Breast epithelium (tissue), 4 donors: ENCODE data around the gene MYL7. TPM values are rescaled to one million over a fixed set of nuclear protein-coding genes. Genes with fewer than 3 reads are reported as not detected.

Experiments used
- DNase-seq, 2 donors: peaks; one replicate each; pipeline ENCODE4 v3.0.0-alpha.2; 2019; ENCODE audit warnings: low spot score in 2 of 2
- H3K27ac ChIP-seq, 2 donors: fragments of 200-600 bp; sonication (generic) in 1 of 2; one replicate each; pipeline ENCODE4 v1.5.1; 2016 to 2019; ENCODE audit warnings: mild to moderate bottlenecking in 1 of 2
- H3K27me3 ChIP-seq, 2 donors: fragments of 200-600 bp; sonication (generic) in 1 of 2; one replicate each; pipeline versions ENCODE4 v1.5.1 to v1.6.0; 2017 to 2019; ENCODE audit warnings: control low read depth in 1 of 2, mild to moderate bottlenecking in 1 of 2
- H3K36me3 ChIP-seq: fragments of 200-600 bp; one replicate; pipeline ENCODE4 v1.5.1; 2019
- H3K4me1 ChIP-seq, 2 donors: fragments of 200-600 bp; sonication (generic); one replicate each; pipeline ENCODE4 v1.5.1; 2016 to 2019; ENCODE audit warnings: control low read depth in 1 of 2
- H3K4me3 ChIP-seq, 3 donors: fragments of 200-600 bp; sonication (generic); 1 replicate in 2 of 3; 2 replicates in 1 of 3; pipeline ENCODE4 v1.5.1; 2016 to 2019; ENCODE audit warnings: mild to moderate bottlenecking in 3 of 3, moderate library complexity in 2 of 3
- H3K9me3 ChIP-seq, 2 donors: fragments of 200-600 bp; sonication (generic) in 1 of 2; one replicate each; pipeline ENCODE4 v1.5.1; 2016 to 2019; ENCODE audit warnings: control low read depth in 1 of 2
- CTCF ChIP-seq, 3 donors: fragments of 450-650 bp; IDR thresholded peaks; one replicate each; pipeline ENCODE4 v1.5.1; 2016 to 2017; ENCODE audit warnings: antibody characterized with exemption in 3 of 3, mild to moderate bottlenecking in 3 of 3, moderate library complexity in 3 of 3
- POLR2A ChIP-seq: fragments of 450-650 bp; IDR thresholded peaks from one replicate; pipeline ENCODE4 v1.6.1; 2016; ENCODE audit warnings: antibody characterized with exemption, mild to moderate bottlenecking, moderate library complexity
- POLR2AphosphoS5 ChIP-seq, 3 donors: sonication (generic); formaldehyde crosslinking; IDR thresholded peaks; one replicate each; pipeline ENCODE4 v1.6.1; 2017; ENCODE audit warnings: antibody characterized with exemption in 3 of 3
- intact Hi-C: fragments of 100-400 bp; cut with DNase I; formaldehyde crosslinking; loops from one replicate; pipeline ENCODE4 v1.15.1; 2023; ENCODE audit warnings: low total_unique reads
- total RNA-seq, 3 donors: library from RNA; depleted of rRNA; stranded (reverse); fragments of >200 nt; gene quantifications; one replicate each; pipeline ENCODE4 v1.1.0, GENCODE V29; 2016

The MYL7 gene
- total RNA-seq, 3 donors from 2014 or later, result 0.73 TPM; not detected in 2

- TF ChIP-seq POLR2AphosphoS5 (IDR thresholded peaks at IDR 0.05) (no peak), CTCF (IDR thresholded peaks at IDR 0.05) (no peak), POLR2A (no peak)
- Histone ChIP-seq H3K27ac (no peak overlapping the region), H3K27me3 (peaks cover 0 to 5% of the 10 kb centered on the region in 2 donors), H3K4me3 (no peak overlapping the region), H3K36me3 (no peaks in the 10 kb centered on the region), H3K9me3 (peaks cover 0 to 3% of the 10 kb centered on the region in 2 donors), H3K4me1 (no peaks in the 10 kb centered on the region)
- no peak for DNase-seq
- intact Hi-C loops, result no loop called here
These were observed 46.7 kb upstream of the MYL7 start for GRCh38 chr7:44187636-44188416.

- H3K9me3 ChIP-seq, result peaks cover 0 to 11% of the 10 kb centered on the region in 2 donors
- no peaks in the 10 kb centered on the region for H3K27me3 ChIP-seq
- intact Hi-C loops, result no loop called here
- H3K4me3 ChIP-seq, result no peak overlapping the region
- no peaks in the 10 kb centered on the region for H3K36me3 ChIP-seq
- TF ChIP-seq CTCF (IDR thresholded peaks at IDR 0.05) (no peak), POLR2A (no peak), POLR2AphosphoS5 (IDR thresholded peaks at IDR 0.05) (no peak)
- H3K27ac ChIP-seq, result no peak overlapping the region
- DNase-seq, result no peak
- H3K4me1 ChIP-seq, result no peaks in the 10 kb centered on the region
These were observed 45.6 kb upstream of the MYL7 start for GRCh38 chr7:44186736-44187135.

- Histone ChIP-seq H3K36me3 (no peaks in the 10 kb centered on the region), H3K4me1 (no peaks in the 10 kb centered on the region), H3K4me3 (no peak overlapping the region), H3K27me3 (no peaks in the 10 kb centered on the region), H3K27ac (no peak overlapping the region), H3K9me3 (peaks cover 0 to 11% of the 10 kb centered on the region in 2 donors)
- no peak for DNase-seq
- intact Hi-C loops, result no loop called here
- no peak for TF ChIP-seq POLR2A
- no peak for TF ChIP-seq CTCF (IDR thresholded peaks at IDR 0.05)
- no peak for TF ChIP-seq POLR2AphosphoS5 (IDR thresholded peaks at IDR 0.05)
These were observed 44.6 kb upstream of the MYL7 start for GRCh38 chr7:44185729-44186128.

- peaks cover 0 to 11% of the 10 kb centered on the region in 2 donors for H3K9me3 ChIP-seq
- no peaks in the 10 kb centered on the region for H3K27me3 ChIP-seq
- no peak overlapping the region for H3K4me3 ChIP-seq
- H3K4me1 ChIP-seq, result no peaks in the 10 kb centered on the region
- intact Hi-C loops, result no loop called here
- TF ChIP-seq POLR2A (no peak), POLR2AphosphoS5 (IDR thresholded peaks at IDR 0.05) (no peak), CTCF (IDR thresholded peaks at IDR 0.05) (no peak)
- no peaks in the 10 kb centered on the region for H3K36me3 ChIP-seq
- no peak for DNase-seq
- no peak overlapping the region for H3K27ac ChIP-seq
These were observed 43.8 kb upstream of the MYL7 start for GRCh38 chr7:44184873-44185446.

GRCh38 chr7:44184206-44184872 is 43.2 kb upstream of the MYL7 start:
- DNase-seq, result no peak
- H3K36me3 ChIP-seq, result no peaks in the 10 kb centered on the region
- H3K27me3 ChIP-seq, result no peaks in the 10 kb centered on the region
- no peak overlapping the region for H3K27ac ChIP-seq
- intact Hi-C loops, result no loop called here
- H3K9me3 ChIP-seq, result peaks cover 0 to 11% of the 10 kb centered on the region in 2 donors
- TF ChIP-seq POLR2A (no peak), POLR2AphosphoS5 (IDR thresholded peaks at IDR 0.05) (no peak), CTCF (IDR thresholded peaks at IDR 0.05) (no peak)
- no peaks in the 10 kb centered on the region for H3K4me1 ChIP-seq
- H3K4me3 ChIP-seq, result no peak overlapping the region
